K562 (cell line): ENCODE results near the gene ITGA11. TPM values are rescaled to one million over a fixed set of nuclear protein-coding genes. Genes with fewer than 3 reads are reported as not detected.

ENCODE experiments used
- polyA plus RNA-seq, 8 experiments: library from polyadenylated mRNA; depleted of rRNA in 4 of 8; stranded (reverse) in 5 of 8; unstranded in 3 of 8; fragments of >200 nt; fragmentation: Nextera tagmentation in 2 of 8; fragmentation: Illumina TruSeq in 1 of 8; extraction: Ambion mirVana in 2 of 8; extraction: Trizol in 1 of 8; gene quantifications; 2 replicates each; pipeline versions ENCODE4 v1.2.1 to v1.2.3, GENCODE V29; 2011 to 2014; ENCODE audit warnings: inconsistent platforms in 1 of 8, missing spikeins in 1 of 8
- total RNA-seq, 7 experiments: library from RNA; depleted of rRNA in 6 of 7; stranded (reverse); fragments of >200 nt in 6 of 7; fragmentation: Illumina TruSeq in 2 of 7; extraction: Trizol in 2 of 7; gene quantifications; 2 replicates each; pipeline versions ENCODE4 v1.2.1 to v1.2.3, GENCODE V29; 2011 to 2021; ENCODE audit warnings: low replicate concordance in 1 of 7
- TF ChIP-seq, protein P1 (sequence below): fragments of 200-600 bp; sonication (generic); IDR thresholded peaks from one replicate; pipeline ENCODE4 v1.6.1; 2012; ENCODE audit warnings: mild to moderate bottlenecking, low read depth, low read length, inconsistent platforms
- TF ChIP-seq, protein P2 (sequence below): sonication (generic); formaldehyde crosslinking; IDR thresholded peaks from 2 replicates; pipeline ENCODE4 v1.8.0; 2022; ENCODE audit warnings: missing genetic modification reagents, mild to moderate bottlenecking, moderate library complexity, borderline replicate concordance

Gene ITGA11
- total and polyA plus RNA-seq, 9 of the 15 experiments (the other 6 are each of a cell fraction or from before 2014, with no cell fraction given) = 0.01 TPM; not detected in 8

DNA sequence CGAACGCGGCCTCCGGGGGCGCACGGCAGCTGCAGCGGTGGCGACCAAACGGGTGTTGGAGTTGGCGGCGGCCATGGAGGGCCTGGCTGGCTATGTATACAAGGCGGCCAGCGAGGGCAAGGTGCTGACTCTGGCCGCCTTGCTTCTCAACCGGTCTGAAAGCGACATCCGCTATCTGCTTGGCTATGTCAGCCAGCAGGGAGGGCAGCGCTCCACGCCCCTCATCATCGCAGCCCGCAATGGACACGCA lies 153.7 kb downstream of the ITGA11 start (continued):
- TF ChIP-seq, protein P1, sequence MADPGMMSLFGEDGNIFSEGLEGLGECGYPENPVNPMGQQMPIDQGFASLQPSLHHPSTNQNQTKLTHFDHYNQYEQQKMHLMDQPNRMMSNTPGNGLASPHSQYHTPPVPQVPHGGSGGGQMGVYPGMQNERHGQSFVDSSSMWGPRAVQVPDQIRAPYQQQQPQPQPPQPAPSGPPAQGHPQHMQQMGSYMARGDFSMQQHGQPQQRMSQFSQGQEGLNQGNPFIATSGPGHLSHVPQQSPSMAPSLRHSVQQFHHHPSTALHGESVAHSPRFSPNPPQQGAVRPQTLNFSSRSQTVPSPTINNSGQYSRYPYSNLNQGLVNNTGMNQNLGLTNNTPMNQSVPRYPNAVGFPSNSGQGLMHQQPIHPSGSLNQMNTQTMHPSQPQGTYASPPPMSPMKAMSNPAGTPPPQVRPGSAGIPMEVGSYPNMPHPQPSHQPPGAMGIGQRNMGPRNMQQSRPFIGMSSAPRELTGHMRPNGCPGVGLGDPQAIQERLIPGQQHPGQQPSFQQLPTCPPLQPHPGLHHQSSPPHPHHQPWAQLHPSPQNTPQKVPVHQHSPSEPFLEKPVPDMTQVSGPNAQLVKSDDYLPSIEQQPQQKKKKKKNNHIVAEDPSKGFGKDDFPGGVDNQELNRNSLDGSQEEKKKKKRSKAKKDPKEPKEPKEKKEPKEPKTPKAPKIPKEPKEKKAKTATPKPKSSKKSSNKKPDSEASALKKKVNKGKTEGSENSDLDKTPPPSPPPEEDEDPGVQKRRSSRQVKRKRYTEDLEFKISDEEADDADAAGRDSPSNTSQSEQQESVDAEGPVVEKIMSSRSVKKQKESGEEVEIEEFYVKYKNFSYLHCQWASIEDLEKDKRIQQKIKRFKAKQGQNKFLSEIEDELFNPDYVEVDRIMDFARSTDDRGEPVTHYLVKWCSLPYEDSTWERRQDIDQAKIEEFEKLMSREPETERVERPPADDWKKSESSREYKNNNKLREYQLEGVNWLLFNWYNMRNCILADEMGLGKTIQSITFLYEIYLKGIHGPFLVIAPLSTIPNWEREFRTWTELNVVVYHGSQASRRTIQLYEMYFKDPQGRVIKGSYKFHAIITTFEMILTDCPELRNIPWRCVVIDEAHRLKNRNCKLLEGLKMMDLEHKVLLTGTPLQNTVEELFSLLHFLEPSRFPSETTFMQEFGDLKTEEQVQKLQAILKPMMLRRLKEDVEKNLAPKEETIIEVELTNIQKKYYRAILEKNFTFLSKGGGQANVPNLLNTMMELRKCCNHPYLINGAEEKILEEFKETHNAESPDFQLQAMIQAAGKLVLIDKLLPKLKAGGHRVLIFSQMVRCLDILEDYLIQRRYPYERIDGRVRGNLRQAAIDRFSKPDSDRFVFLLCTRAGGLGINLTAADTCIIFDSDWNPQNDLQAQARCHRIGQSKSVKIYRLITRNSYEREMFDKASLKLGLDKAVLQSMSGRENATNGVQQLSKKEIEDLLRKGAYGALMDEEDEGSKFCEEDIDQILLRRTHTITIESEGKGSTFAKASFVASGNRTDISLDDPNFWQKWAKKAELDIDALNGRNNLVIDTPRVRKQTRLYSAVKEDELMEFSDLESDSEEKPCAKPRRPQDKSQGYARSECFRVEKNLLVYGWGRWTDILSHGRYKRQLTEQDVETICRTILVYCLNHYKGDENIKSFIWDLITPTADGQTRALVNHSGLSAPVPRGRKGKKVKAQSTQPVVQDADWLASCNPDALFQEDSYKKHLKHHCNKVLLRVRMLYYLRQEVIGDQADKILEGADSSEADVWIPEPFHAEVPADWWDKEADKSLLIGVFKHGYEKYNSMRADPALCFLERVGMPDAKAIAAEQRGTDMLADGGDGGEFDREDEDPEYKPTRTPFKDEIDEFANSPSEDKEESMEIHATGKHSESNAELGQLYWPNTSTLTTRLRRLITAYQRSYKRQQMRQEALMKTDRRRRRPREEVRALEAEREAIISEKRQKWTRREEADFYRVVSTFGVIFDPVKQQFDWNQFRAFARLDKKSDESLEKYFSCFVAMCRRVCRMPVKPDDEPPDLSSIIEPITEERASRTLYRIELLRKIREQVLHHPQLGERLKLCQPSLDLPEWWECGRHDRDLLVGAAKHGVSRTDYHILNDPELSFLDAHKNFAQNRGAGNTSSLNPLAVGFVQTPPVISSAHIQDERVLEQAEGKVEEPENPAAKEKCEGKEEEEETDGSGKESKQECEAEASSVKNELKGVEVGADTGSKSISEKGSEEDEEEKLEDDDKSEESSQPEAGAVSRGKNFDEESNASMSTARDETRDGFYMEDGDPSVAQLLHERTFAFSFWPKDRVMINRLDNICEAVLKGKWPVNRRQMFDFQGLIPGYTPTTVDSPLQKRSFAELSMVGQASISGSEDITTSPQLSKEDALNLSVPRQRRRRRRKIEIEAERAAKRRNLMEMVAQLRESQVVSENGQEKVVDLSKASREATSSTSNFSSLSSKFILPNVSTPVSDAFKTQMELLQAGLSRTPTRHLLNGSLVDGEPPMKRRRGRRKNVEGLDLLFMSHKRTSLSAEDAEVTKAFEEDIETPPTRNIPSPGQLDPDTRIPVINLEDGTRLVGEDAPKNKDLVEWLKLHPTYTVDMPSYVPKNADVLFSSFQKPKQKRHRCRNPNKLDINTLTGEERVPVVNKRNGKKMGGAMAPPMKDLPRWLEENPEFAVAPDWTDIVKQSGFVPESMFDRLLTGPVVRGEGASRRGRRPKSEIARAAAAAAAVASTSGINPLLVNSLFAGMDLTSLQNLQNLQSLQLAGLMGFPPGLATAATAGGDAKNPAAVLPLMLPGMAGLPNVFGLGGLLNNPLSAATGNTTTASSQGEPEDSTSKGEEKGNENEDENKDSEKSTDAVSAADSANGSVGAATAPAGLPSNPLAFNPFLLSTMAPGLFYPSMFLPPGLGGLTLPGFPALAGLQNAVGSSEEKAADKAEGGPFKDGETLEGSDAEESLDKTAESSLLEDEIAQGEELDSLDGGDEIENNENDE = no peak
- TF ChIP-seq, protein P2, sequence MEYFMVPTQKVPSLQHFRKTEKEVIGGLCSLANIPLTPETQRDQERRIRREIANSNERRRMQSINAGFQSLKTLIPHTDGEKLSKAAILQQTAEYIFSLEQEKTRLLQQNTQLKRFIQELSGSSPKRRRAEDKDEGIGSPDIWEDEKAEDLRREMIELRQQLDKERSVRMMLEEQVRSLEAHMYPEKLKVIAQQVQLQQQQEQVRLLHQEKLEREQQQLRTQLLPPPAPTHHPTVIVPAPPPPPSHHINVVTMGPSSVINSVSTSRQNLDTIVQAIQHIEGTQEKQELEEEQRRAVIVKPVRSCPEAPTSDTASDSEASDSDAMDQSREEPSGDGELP (CRISPR knock-in tag) = peak; percentile 41
